ENCODE measurements around the gene PKHD1. TPM values are rescaled to one million over a fixed set of nuclear protein-coding genes. Genes with fewer than 3 reads are reported as not detected.

PKHD1 gene
- total and polyA plus RNA-seq, 2 donors (not counting 1 experiment from before 2014, with no cell fraction given) = not detected

- no peak overlapping the region for H3K4me2 ChIP-seq (replicated peaks; ENCODE audit: low read depth, low read length, poor library complexity, severe bottlenecking)
- H3K9me3 ChIP-seq (ENCODE audit: control extremely low read depth in 1 of 3, control insufficient read depth in 2 of 3, insufficient read depth in 1 of 3, low read length in 2 of 3) = no peaks in the 10 kb centered on the region
- intact Hi-C loops (cut with micrococcal nuclease) = no loop called here
- H3K4me3 ChIP-seq (ENCODE audit: control extremely low read depth in 1 of 5, extremely low read depth in 1 of 5, insufficient read depth in 1 of 5, low read depth in 2 of 5, low read length in 4 of 5) = no peak overlapping the region
- H2AFZ ChIP-seq (ENCODE audit: insufficient read depth, low read depth, low read length, poor library complexity, severe bottlenecking) = no peak overlapping the region
- Mint-ChIP-seq H3K9me3 (ENCODE audit: insufficient read depth) (no peaks in the 10 kb centered on the region), H3K4me1 (no peaks in the 10 kb centered on the region), H3K4me3 (no peak overlapping the region), H3K27me3 (no peaks in the 10 kb centered on the region), H3K27ac (no peak overlapping the region)
- no peaks in the 10 kb centered on the region for H3K27me3 ChIP-seq (replicated peaks in 1 of 4; ENCODE audit: control extremely low read depth in 1 of 4, control insufficient read depth in 3 of 4, insufficient read depth in 4 of 4, low read length in 3 of 4)
- 90% methylated on average over 2 of the region's 2 CpGs for WGBS (ENCODE audit: insufficient coverage)
- H3K4me1 ChIP-seq (ENCODE audit: control insufficient read depth in 2 of 2, insufficient read depth in 2 of 2, low read length in 2 of 2) = no peaks in the 10 kb centered on the region
- TF ChIP-seq EZH2 (IDR thresholded peaks at IDR 0.05; ENCODE audit: borderline replicate concordance, insufficient read depth, low read depth, low read length, poor library complexity, severe bottlenecking) = no peak
- TF ChIP-seq, protein P1, sequence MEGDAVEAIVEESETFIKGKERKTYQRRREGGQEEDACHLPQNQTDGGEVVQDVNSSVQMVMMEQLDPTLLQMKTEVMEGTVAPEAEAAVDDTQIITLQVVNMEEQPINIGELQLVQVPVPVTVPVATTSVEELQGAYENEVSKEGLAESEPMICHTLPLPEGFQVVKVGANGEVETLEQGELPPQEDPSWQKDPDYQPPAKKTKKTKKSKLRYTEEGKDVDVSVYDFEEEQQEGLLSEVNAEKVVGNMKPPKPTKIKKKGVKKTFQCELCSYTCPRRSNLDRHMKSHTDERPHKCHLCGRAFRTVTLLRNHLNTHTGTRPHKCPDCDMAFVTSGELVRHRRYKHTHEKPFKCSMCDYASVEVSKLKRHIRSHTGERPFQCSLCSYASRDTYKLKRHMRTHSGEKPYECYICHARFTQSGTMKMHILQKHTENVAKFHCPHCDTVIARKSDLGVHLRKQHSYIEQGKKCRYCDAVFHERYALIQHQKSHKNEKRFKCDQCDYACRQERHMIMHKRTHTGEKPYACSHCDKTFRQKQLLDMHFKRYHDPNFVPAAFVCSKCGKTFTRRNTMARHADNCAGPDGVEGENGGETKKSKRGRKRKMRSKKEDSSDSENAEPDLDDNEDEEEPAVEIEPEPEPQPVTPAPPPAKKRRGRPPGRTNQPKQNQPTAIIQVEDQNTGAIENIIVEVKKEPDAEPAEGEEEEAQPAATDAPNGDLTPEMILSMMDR (IDR thresholded peaks at IDR 0.05) = no peak
- no peaks in the 10 kb centered on the region for H4K20me1 ChIP-seq (ENCODE audit: control insufficient read depth, insufficient read depth, low read length, poor library complexity, severe bottlenecking)
- ATAC-seq (ENCODE audit: low read depth) (no peak), DNase-seq (no peak)
- ChIA-PET POLR2A (no interaction called here), CTCF (no interaction called here)
- H3K9ac ChIP-seq (ENCODE audit: low read length) = no peak overlapping the region
- H3K79me2 ChIP-seq (ENCODE audit: control insufficient read depth, insufficient read depth, low read length) = no peaks in the 10 kb centered on the region
- H3K27ac ChIP-seq (ENCODE audit: low read length in 2 of 2) = no peak overlapping the region
- H3K36me3 ChIP-seq (replicated peaks in 1 of 2; ENCODE audit: control extremely low read depth in 1 of 2, control insufficient read depth in 1 of 2, extremely low read depth in 1 of 2, insufficient read depth in 2 of 2, low read length in 1 of 2) = no peaks in the 10 kb centered on the region
Measured at GRCh38 chr6:51706086-51706485, 381.3 kb downstream of the PKHD1 start.

- H4K20me1 ChIP-seq (ENCODE audit: control insufficient read depth, insufficient read depth, low read length, poor library complexity, severe bottlenecking) = no peaks in the 10 kb centered on the region
- no peak overlapping the region for H3K4me2 ChIP-seq (replicated peaks; ENCODE audit: low read depth, low read length, poor library complexity, severe bottlenecking)
- H3K9ac ChIP-seq (ENCODE audit: low read length) = no peak overlapping the region
- ChIA-PET CTCF (no interaction called here), POLR2A (no interaction called here)
- no CpG with 5 or more reads among the region's 1 CpG for WGBS (ENCODE audit: insufficient coverage)
- H2AFZ ChIP-seq (ENCODE audit: insufficient read depth, low read depth, low read length, poor library complexity, severe bottlenecking) = no peak overlapping the region
- TF ChIP-seq, protein P1 (IDR thresholded peaks at IDR 0.05) = no peak
- TF ChIP-seq EZH2 (IDR thresholded peaks at IDR 0.05; ENCODE audit: borderline replicate concordance, insufficient read depth, low read depth, low read length, poor library complexity, severe bottlenecking) = no peak
- no peaks in the 10 kb centered on the region for H3K4me1 Mint-ChIP-seq
- no peaks in the 10 kb centered on the region for H3K27me3 Mint-ChIP-seq
- H3K9me3 Mint-ChIP-seq (ENCODE audit: insufficient read depth) = no peaks in the 10 kb centered on the region
- no peaks in the 10 kb centered on the region for H3K36me3 ChIP-seq (replicated peaks in 1 of 2; ENCODE audit: control extremely low read depth in 1 of 2, control insufficient read depth in 1 of 2, extremely low read depth in 1 of 2, insufficient read depth in 2 of 2, low read length in 1 of 2)
- no peak overlapping the region for H3K4me3 ChIP-seq (ENCODE audit: control extremely low read depth in 1 of 5, extremely low read depth in 1 of 5, insufficient read depth in 1 of 5, low read depth in 2 of 5, low read length in 4 of 5)
- DNase-seq (no peak), ATAC-seq (ENCODE audit: low read depth) (no peak)
- no peak overlapping the region for H3K27ac Mint-ChIP-seq
- no peaks in the 10 kb centered on the region for H3K27me3 ChIP-seq (replicated peaks in 1 of 4; ENCODE audit: control extremely low read depth in 1 of 4, control insufficient read depth in 3 of 4, insufficient read depth in 4 of 4, low read length in 3 of 4)
- H3K27ac ChIP-seq (ENCODE audit: low read length in 2 of 2) = no peak overlapping the region
- no peaks in the 10 kb centered on the region for H3K4me1 ChIP-seq (ENCODE audit: control insufficient read depth in 2 of 2, insufficient read depth in 2 of 2, low read length in 2 of 2)
- H3K4me3 Mint-ChIP-seq = no peak overlapping the region
- H3K79me2 ChIP-seq (ENCODE audit: control insufficient read depth, insufficient read depth, low read length) = no peaks in the 10 kb centered on the region
- intact Hi-C loops (cut with micrococcal nuclease) = no loop called here
- no peaks in the 10 kb centered on the region for H3K9me3 ChIP-seq (ENCODE audit: control extremely low read depth in 1 of 3, control insufficient read depth in 2 of 3, insufficient read depth in 1 of 3, low read length in 2 of 3)
Measured at GRCh38 chr6:51704932-51705540, 382.4 kb downstream of the PKHD1 start.

Data from B cell (primary cell).